Neural cell (in vitro differentiated cells): Measurements from ENCODE around the gene PGF.

Source experiments
- CTCF ChIP-seq: fragments of 450-650 bp; IDR thresholded peaks from 2 replicates; pipeline ENCODE4 v1.5.1; 2014; ENCODE audit warnings: antibody characterized with exemption, mild to moderate bottlenecking, moderate library complexity; ENCODE audit not compliant: poor library complexity, severe bottlenecking
- POLR2AphosphoS5 ChIP-seq: IDR thresholded peaks from 2 replicates; pipeline ENCODE4 v1.6.1; 2012

DNA sequence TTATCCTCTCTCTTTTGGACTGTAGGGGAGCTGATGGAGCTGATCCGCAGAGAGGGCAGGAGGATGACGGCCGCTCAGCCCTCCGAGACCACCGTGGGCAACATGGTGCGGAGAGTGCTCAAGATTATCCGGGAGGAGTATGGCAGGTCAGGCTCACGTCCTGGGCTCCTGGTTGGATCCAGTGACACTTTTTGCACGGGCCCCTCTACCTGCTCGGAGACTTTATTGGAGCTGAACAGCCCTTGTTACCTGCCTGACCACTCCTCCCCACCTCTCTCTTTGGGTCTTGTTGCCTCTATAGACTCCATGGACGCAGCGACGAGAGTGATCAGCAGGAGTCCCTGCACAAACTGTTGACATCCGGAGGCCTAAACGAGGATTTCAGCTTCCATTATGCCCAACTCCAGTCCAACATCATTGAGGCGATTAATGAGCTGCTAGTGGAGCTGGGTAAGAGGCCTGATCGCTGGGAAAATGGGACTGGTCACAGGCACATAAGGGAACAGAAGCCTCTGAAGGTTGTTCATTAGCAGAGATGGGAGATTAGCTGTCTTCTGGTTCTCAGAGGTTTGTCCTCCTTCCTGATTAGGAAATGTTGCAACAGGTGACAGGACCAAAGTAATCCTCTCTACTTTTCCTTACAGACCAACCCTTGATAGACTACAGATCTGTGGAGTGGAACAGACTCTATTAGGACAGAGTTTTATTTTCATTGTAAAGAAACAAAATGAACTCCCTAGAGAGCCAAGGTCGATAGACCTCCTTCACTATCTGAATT lies 48.0 kb upstream of the PGF start:
- TF ChIP-seq POLR2AphosphoS5, result no peak
- TF ChIP-seq CTCF, result no peak
